Gastroesophageal sphincter (tissue), 3 donors: ENCODE data around the gene OVOL2.

Experiments used
- POLR2A ChIP-seq, 2 donors: fragments of 450-650 bp; IDR thresholded peaks; one replicate each; pipeline ENCODE4 v1.6.1; 2017; ENCODE audit warnings: antibody characterized with exemption in 2 of 2, mild to moderate bottlenecking in 2 of 2, moderate library complexity in 1 of 2
- POLR2AphosphoS5 ChIP-seq: sonication (generic); formaldehyde crosslinking; IDR thresholded peaks from one replicate; pipeline ENCODE4 v1.6.1; 2017; ENCODE audit warnings: antibody characterized with exemption
- TF ChIP-seq, protein P1 (sequence below), 4 experiments: fragments of 200-600 bp in 2 of 4; fragments of 450-650 bp in 2 of 4; sonication (generic) in 1 of 4; IDR thresholded peaks; one replicate each; pipeline ENCODE4 v1.5.1; 2017 to 2019; ENCODE audit warnings: antibody characterized with exemption in 4 of 4, mild to moderate bottlenecking in 2 of 4, moderate library complexity in 2 of 4

DNA sequence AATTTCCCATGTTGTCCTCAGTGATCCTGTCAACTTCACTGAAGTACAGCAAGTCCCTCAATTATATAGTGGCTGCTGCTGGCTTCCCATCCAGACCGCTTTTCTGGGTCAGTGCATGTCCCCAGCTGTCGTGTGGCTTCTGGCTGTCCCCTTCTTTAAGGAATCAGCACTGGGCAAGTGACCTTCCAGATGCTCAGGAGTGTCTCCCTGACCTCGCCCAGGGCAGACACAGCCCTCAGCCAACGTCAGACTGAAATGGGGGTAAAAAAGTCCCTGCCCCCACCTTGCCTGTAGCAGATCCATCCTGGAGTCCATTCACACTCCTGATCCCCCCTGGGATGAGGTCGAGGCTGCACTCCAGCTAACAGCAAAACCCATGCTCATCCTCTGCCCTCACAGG, 23.7 kb downstream of the OVOL2 start:
- no peak for TF ChIP-seq POLR2A (IDR thresholded peaks at IDR 0.05)
- TF ChIP-seq, protein P1, sequence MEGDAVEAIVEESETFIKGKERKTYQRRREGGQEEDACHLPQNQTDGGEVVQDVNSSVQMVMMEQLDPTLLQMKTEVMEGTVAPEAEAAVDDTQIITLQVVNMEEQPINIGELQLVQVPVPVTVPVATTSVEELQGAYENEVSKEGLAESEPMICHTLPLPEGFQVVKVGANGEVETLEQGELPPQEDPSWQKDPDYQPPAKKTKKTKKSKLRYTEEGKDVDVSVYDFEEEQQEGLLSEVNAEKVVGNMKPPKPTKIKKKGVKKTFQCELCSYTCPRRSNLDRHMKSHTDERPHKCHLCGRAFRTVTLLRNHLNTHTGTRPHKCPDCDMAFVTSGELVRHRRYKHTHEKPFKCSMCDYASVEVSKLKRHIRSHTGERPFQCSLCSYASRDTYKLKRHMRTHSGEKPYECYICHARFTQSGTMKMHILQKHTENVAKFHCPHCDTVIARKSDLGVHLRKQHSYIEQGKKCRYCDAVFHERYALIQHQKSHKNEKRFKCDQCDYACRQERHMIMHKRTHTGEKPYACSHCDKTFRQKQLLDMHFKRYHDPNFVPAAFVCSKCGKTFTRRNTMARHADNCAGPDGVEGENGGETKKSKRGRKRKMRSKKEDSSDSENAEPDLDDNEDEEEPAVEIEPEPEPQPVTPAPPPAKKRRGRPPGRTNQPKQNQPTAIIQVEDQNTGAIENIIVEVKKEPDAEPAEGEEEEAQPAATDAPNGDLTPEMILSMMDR (IDR thresholded peaks at IDR 0.05) = no peak
- no peak for TF ChIP-seq POLR2AphosphoS5
